ENCODE results near the gene MICALL1.

The MICALL1 gene, protein sequence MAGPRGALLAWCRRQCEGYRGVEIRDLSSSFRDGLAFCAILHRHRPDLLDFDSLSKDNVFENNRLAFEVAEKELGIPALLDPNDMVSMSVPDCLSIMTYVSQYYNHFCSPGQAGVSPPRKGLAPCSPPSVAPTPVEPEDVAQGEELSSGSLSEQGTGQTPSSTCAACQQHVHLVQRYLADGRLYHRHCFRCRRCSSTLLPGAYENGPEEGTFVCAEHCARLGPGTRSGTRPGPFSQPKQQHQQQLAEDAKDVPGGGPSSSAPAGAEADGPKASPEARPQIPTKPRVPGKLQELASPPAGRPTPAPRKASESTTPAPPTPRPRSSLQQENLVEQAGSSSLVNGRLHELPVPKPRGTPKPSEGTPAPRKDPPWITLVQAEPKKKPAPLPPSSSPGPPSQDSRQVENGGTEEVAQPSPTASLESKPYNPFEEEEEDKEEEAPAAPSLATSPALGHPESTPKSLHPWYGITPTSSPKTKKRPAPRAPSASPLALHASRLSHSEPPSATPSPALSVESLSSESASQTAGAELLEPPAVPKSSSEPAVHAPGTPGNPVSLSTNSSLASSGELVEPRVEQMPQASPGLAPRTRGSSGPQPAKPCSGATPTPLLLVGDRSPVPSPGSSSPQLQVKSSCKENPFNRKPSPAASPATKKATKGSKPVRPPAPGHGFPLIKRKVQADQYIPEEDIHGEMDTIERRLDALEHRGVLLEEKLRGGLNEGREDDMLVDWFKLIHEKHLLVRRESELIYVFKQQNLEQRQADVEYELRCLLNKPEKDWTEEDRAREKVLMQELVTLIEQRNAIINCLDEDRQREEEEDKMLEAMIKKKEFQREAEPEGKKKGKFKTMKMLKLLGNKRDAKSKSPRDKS
- total RNA-seq = 42.2 reads per million, percentile 65 among the genes with 10 or more reads in this experiment

DNA sequence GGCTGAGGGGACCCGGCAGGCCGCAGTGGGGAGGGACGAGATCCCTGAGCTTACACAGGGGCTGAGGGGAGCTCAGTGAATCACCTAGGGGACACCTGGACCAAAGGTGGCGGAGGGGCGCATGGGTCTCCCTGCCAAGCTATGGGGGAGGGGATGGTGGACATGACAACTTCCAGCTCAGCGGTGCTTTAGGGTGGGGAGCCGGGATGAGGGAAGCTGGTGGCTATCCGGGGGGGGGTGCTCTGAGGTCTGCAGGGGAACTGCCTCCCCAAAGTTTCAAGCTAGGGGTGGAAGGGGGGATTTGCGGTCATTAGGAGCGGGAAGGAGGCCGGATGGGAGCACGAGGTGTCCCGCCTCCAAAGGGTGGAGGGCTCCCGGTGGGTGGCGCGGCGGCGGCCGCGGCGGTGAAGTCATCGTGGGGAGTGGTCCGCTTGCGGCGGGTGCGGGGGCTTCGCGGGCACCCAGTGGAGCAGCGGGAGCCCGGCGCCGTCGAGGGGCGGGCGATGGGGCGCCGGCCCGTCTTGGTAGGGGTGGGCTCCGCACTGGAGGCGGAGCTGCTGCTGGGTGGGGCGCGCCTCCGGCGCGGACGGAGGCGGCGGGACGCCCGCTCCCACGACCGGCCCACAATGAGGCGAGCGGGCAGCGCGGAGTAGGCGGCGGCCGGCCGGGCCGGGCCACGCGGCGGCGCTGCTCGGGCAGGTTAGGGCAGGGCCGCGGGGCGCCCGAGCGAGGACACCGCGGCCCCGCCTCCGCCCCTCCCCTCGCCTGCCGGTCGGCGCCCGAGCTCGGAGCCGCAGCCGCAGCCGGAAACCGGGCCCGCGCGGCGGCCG lies at the start of gene MICALL1:
MICALL1 (plus strand) TSS at position 764 of the 830 bp plus-strand sequence. CDS start 126 bp downstream, outside the sequence.
- DNase-seq = peak; percentile 45

DNA sequence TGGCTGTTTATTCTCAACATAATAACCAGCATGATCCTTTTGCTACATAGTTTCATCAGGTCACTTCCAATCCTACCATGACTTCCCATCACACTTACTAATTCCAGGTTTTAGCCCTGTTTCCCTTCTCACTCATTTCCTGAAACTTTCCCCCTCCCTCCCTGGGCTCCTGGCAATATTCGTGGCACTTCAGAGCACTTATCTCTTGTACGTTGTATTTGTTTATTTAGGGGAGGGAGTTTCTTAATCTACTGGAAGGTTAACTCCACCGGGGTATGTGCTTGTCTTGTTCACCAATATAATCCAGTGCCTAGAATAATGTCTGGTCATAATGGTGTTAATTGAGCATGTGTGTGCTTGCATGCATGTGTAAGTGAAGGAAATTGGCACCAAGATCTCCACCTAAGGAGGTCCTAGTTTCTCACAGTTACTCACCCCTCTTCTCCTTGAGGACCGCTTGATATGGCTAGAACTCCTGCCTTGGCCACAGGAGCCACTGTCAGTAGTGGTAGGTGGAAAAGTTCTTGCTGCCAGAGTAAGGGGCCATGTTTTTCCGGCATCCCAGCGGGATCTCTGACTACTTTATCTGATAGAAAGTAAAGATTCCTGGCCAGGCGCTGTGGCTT lies 45.2 kb upstream of the MICALL1 start:
- DNase-seq = no peak

DNA sequence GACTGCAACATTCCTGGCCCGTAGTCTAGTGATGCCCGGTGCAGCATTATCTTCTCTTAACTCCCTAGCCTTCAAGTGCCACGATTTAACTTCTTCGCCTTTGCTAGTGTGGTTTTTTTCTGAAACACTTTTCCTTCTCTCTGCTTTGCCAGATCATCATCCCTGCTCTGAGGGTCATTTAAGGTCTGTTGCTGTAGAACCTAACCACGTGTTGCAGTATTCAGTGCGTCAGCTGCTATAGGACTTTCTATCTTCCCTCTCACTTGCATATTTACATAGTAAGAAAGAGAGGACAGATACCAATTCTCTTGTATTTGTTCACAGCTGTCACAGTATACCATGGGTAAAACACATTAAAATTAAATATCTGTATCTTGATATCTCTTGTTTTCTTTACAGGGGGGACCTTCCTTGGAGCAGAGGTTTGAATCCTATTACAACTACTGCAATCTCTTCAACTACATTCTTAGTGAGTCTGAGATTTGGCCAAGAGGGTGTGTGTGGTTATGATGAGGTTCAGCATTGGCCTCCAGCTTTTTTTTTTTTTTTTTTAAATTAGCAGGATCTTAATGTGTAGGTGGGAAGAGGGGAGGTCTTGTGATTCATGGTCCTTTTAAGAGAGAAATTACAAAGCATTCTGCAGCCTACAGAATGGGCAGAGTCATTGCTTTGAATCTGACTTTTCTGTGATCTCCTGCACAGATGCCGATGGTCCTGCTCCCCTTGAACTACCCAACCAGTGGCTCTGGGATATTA lies 43.3 kb upstream of the MICALL1 start:
- DNase-seq = no peak

DNA sequence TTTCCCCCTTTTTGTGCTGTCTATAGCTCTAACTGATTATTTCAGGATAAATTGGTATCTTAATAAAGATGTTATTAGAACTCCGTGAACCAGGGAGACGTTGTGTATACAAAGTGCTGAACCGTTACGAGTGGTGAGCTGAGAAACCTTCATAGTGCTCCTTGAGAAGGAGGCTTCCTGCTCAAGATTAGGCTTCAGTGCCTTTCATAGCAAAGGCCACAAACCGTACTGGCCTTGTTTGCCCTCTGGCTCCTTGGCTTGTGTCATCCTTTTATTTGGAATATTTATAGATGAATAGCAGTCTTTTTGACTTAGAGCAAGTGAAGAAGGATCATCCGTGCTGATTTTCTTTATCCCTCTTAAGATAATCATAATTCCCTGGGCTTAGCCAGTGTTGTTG lies 40.6 kb upstream of the MICALL1 start:
- no peak for DNase-seq

DNA sequence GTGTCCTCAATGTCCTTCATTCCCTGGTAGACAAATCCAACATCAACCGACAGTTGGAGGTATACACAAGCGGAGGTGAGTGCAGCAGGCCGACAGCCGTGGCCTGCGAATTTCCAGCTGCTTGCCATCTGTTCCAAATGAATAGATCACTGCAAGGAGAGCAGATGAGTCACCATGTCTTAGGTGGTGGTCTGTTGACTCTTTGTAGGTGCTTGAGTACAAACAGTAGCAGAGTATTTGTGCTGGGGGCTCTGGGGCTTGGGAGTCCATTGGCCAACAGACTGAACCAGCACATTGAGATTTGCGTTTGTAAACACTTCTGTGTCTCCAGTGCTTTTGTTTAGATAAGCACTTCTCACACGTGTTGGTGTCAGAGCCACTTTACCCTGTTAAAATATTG lies 35.8 kb upstream of the MICALL1 start:
- no peak for DNase-seq

DNA sequence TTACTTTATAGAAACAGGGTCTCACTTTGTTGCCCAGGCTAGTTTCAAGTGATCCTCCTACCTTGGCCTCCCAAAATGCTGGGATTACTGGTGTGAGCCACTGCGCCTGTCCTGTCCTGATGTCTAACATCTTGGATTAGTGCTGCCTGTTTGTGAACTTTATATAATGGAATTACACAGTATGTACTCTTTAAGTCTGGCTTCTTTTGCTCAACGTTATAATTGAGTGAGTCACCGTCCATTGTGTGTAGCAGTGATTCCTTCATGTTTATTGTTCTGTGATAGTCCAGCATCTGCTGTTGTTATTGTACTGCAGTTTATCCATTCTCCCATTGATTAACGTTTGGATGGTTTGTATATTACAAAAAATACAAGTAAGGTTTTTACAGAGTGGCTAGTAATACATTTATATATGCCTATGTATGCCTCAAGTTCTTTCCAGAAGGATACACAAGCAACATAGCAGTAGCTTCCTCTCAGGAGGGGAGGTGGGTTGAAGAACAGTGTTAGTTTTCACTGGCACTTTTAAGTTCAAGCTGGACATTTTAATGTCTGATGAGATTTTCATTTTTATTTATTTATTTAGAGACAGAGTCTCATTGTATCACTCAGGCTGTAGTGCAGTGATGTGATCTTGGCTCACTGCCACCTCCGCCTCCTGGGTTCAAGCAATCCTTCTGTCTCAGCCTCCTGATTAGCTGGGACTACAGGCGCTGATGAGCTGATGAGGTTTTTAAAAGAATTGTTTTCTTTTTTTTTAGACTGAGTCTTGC lies 25.2 kb upstream of the MICALL1 start:
- no peak for DNase-seq

DNA sequence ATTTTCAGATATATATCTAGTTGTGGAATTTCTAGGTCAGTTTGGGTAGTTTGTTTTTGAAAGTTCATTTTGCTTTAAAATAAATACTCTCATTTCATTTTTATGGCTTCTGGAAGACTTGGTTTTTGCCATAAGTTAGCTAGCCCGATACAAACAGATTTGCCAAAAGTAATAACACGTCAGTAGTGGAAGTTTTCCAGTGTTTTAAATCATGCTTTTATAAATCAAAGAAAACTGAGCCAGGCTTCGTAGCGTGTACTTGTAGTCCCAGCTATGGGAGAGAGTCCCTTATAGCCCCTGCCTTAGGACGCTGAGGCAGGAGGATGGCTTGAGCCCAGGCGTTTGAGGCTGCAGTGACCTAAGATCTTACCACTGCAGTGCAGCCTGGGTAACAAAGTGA lies 21.7 kb upstream of the MICALL1 start:
- no peak for DNase-seq

DNA sequence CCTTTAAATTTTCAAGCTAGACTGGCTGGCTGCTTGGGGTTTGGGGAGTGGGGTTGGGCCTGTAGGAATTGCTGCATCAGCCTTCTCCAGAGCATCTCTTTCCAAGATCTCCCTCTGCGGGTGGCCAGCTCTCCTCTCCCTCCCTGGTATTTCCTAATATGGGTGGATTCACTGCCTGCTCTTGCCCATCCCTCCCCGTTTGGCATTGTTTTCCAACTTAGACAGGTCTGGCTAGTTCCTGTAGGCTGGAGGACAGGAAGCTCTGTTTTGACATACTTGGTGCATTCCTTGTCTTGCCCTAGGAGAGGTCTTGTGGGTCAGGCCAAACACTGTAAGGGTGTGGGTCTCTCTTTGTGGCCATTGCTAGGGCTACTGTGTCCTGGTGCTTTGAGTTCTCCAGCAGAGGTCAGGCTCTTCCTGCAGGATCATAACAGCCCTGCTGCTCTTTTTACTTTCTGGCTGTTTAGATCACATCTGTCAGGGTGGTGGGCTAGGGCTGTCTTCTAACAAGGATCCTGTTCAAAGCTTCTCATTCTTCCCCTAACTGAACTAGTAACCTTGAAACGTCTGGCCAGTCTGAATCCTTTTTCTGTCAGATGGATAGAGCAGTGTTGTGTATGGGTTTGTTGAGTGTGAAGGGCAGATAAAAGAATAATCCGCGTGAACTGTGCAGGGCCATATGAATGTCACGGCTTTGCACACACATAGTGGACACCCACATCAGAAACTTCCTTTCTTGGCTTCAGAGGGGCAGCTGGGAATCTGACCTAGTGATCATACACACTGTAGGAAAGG lies 18.3 kb upstream of the MICALL1 start:
- no peak for DNase-seq

DNA sequence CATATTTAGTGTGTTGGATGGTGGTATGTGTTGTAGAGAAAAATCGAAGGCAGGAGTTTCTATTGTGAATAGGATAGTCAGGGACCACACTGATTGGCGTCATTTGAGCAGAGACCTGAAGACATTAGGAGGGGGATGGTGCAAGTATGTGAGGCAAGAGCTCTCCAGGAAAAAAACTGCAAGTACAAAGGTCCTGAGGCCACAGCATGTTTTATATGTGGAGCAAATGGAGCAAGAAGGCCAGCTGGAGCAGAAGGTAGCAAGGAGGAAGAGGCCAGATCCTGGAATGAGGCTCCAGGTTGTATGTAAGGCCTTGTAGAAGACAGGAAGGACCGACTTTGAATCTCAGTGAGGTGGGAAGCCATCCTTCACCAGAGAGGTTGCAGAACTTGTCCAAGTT lies 14.2 kb upstream of the MICALL1 start:
- DNase-seq = no peak

DNA sequence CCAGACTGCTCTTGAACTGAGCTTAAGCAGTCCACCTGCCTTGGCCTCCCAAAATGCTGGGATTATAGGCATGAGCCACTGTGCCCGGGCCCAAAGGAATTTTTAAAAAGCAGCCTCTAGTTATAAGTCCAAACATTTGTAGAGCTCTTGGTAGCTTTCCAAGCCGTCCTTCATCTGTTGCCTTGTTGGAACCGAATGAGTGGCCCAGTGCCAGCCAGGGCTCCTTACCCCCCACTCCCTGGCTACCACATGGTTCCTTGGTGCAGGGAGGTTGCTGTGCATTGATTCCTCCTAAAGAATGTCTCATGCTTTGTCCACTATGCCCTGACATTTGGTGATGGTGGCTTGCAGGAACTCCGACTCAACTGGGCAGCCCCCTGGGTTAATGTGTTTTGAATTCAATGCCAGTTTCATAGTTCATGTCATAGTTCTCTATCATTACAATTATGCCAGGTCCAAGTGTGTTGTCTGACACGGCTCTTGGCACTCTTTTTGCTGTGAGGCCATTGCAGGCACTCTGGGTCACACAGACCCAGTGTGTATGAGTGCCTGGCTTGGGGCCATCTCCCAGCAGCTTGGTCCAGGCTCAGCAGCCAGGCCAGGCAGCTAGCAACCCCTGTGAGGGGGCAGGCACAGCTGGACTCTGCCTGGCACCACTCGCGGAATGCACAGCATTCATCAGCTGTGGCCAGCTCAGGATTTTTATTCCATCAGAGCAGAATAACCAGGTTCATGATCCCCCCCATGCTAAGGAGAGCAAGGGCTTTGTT lies 13.3 kb upstream of the MICALL1 start:
- DNase-seq = no peak

DNA sequence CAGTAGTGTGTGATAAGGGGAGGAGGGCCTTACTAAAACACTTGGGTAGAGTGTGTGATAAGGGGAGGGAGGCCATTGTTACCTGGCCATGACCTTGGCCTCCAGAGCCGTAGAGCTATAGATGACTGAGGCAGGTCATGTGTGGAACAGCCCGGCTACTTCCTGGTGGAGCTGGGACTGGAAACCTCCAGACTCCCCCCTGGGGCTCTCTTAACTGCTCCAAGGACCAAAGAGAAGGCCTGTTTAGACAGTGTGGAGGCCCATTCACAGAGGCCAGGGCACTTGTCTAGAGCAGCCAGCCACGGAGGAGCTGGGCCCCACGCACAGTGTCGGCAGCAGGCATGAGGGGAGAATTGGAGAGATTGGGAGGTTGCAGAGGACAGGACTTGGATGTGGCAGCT lies 12.5 kb upstream of the MICALL1 start:
- no peak for DNase-seq

DNA sequence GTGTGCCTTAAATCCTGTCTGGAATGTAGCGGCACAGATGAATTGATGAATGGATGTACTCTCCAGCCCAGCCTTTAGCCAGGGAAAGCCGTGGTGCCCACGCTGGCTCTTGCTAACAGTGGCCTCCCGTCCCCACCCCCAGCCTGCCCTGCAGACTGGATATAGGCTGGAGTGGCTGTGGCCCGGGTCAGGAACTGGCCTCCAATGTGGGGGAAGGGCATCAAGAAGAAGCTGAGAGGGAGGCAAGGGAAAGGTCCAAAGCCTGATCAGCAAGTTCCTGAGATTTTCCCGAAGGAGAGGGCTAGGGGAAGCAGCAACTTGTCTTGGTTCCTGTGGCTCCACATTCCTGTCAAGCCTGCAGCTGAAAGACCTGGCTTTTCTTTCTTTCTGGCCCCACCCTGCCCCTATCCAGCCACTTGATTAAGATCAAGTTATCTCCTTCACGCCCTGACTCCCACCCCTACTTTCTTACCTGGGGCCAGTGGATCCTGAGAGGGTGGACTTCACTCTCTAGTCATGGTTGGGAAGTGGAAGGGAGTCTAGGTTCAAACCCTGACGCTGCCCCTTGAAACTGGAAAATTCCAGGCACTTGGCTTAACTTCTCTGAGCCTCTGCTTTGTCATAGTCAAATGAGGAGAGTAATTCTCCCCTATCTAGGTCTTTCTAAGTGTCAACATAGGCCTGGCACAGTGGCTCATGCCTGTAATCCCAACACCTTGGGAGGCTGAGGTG lies 11.0 kb upstream of the MICALL1 start:
- DNase-seq = no peak

DNA sequence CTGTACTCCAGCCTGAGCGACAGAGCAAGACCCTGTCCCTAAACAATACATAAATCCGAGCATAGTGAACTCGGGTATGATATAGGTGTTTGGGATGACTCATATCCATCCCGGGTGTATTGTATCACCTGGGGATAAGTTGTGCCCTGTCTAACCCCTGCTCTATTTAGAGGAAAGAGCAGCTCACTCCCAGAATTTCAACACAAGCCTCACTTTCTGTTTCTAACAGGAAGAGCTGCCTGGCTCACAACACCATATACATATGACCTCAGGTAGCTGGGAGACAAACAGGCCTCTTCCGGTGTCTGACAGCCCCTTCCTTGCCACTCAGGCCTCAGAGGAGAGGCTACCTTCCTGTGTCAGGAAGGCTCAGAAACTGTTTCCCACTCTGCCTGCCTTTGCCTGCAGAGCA lies 9.9 kb upstream of the MICALL1 start:
- DNase-seq = peak; percentile 14

DNA sequence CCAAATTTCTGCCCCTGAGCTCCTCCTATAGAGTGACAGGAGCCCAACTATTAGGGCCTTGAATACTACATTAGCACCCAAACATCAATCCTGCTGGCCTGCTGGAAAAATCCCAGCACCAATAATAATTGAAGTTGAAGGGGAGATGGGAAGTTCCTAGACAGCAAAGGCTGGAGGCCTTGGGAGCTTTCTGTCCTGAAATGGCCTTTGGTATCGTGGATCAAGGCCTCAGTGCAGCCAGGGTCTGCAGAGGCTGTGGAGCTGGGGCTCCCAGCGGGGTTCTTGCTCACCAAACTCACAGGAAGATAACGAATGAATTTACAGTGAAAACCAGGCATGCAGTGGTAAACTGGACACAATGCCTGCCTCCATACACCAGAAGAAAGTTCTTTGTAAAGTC lies 9.2 kb upstream of the MICALL1 start:
- no peak for DNase-seq

DNA sequence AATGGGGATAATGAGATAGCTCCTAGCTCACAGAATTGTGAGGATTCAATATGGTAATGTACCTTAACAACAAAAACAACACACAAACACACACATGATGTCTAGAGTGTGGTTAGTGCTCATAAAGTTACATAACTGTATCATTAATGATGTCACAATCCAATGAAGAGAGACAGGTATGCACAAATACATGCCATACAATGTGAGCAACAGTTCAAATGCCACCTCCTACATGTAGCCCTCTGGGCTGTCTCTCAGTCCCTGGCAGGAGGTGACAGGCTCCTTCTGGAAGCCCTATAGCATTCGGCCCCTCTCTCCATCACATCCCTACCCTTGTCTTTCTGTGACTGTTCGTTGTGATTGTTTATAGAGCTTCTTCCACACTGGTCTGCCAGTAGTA lies 8.3 kb upstream of the MICALL1 start:
- no peak for DNase-seq

DNA sequence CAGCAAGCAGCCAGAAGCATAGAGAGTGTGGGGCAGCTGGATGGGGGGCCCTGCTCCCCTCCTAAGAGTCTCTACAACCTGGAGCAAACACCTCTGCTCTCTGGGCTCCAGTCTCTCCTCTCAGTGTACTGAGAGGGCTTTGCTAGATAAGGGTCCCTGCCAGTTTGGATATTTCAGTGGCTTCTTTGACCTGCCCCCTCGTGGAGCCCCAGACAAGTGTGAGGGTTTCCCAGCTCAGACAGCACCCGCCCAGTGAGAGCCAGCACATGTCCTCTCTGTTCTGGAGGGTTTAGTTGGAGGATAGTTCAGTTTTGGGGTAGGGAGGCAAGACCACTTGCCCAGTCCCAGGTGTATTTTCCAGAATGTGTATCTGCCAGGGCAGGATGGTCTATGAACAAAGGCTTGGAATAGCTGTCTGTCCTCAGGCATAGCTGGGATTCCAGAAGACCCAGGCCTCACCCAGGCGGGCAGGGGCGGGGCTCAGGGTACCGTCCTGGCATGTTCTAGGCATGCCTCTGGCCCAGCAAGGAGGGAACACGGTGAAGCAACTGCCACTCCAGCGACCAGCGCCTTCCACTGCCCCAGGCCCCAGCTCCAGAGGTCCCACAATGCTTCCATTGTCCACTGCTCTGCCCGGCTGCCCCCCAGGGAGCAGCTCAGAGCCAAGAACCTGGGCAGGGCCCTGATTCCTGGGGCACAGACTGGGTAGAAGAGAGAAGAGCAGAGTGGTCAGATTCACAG lies 7.5 kb upstream of the MICALL1 start:
- no peak for DNase-seq

All from effector CD4-positive, alpha-beta T cell (primary cell).